Endothelial cell of umbilical vein (primary cell): ENCODE results near the gene IL3. TPM values are rescaled to one million over a fixed set of nuclear protein-coding genes. Genes with fewer than 3 reads are reported as not detected.

Experiments
- BruUV-seq: library from RNA; stranded (reverse); fragments of 400-500 nt; replicated peaks from 2 replicates; lab custom pipeline; 2021; lab: Mats Ljungman, UMichigan
- CTCF ChIA-PET: fragments of 300-600, 350-600 bp; sonication (Branson Sonifier 250); formaldehyde crosslinking; loops from one replicate; lab custom pipeline; 2021; ENCODE audit warnings: antibody characterized with exemption, inconsistent platforms; lab: Charles Lee
- POLR2A ChIA-PET: fragments of 300-600, 350-600 bp; sonication (Branson Sonifier 250); formaldehyde crosslinking; loops from one replicate; lab custom pipeline; 2021; ENCODE audit warnings: antibody characterized with exemption, inconsistent platforms; lab: Charles Lee
- DNase-seq: peaks from one replicate; pipeline ENCODE4 v3.0.0-alpha.2; 2011; ENCODE audit warnings: low read depth, low spot score
- FAIRE-seq: peaks from 2 replicates; lab custom pipeline; 2011; peaks lifted over from hg19 to GRCh38; lab: Jason Lieb, UNC
- H2AFZ ChIP-seq: 2 replicates; pipeline ENCODE4 v1.6.0; 2012; ENCODE audit warnings: low read depth, low read length, control low read depth, inconsistent platforms
- H3K27ac ChIP-seq: 2 replicates; pipeline ENCODE4 v1.5.1; 2011; ENCODE audit warnings: low read depth, mild to moderate bottlenecking, control low read depth, low read length, moderate library complexity; ENCODE audit not compliant: insufficient read depth
- H3K27me3 ChIP-seq, 2 experiments: 2 replicates each; pipeline versions ENCODE4 v1.6.0 to v1.6.1; 2011; ENCODE audit warnings: low read length in 2 of 2, mixed read lengths in 1 of 2; ENCODE audit not compliant: control insufficient read depth in 2 of 2, insufficient read depth in 2 of 2
- H3K36me3 ChIP-seq, 2 experiments: 2 replicates in 1 of 2; 3 replicates in 1 of 2; pipeline ENCODE4 v1.5.1; 2011; ENCODE audit warnings: low read length in 2 of 2, mild to moderate bottlenecking in 1 of 2, moderate library complexity in 1 of 2; ENCODE audit not compliant: control insufficient read depth in 2 of 2, insufficient read depth in 2 of 2; ENCODE audit errors: extremely low read depth in 1 of 2
- H3K4me1 ChIP-seq: 3 replicates; pipeline ENCODE4 v1.5.1; 2011; ENCODE audit warnings: mild to moderate bottlenecking, low read length; ENCODE audit not compliant: control insufficient read depth, insufficient read depth; ENCODE audit errors: extremely low read depth
- H3K4me2 ChIP-seq: 2 replicates; pipeline ENCODE4 v1.6.1; 2011; ENCODE audit warnings: low read length, control low read depth, mixed read lengths; ENCODE audit not compliant: insufficient read depth
- H3K4me3 ChIP-seq, 3 experiments: fragments of 200-600 bp in 1 of 3; sonication (generic), shearing (Covaris generic) in 1 of 3; replicated peaks in 1 of 3; 2 replicates each; pipeline ENCODE4 v1.5.1; 2011 to 2016; ENCODE audit warnings: control low read depth in 3 of 3, low read length in 3 of 3, mild to moderate bottlenecking in 2 of 3, inconsistent platforms in 1 of 3, low read depth in 1 of 3, moderate library complexity in 1 of 3; ENCODE audit not compliant: insufficient read depth in 1 of 3
- H3K79me2 ChIP-seq: 2 replicates; pipeline ENCODE4 v1.6.0; 2012; ENCODE audit warnings: low read length, inconsistent platforms; ENCODE audit not compliant: control insufficient read depth, insufficient read depth
- H3K9ac ChIP-seq: replicated peaks from 2 replicates; pipeline ENCODE3; 2011; ENCODE audit warnings: low read length, control low read depth; ENCODE audit not compliant: insufficient read depth; ENCODE audit errors: extremely low read depth
- H3K9me1 ChIP-seq: replicated peaks from 3 replicates; pipeline ENCODE4 v1.6.0; 2011; ENCODE audit warnings: mild to moderate bottlenecking, low read length; ENCODE audit not compliant: control insufficient read depth, insufficient read depth; ENCODE audit errors: extremely low read depth
- H3K9me3 ChIP-seq: replicated peaks from 2 replicates; pipeline ENCODE4 v1.5.1; 2012; ENCODE audit warnings: low read length, inconsistent platforms; ENCODE audit not compliant: control insufficient read depth, insufficient read depth
- H4K20me1 ChIP-seq: replicated peaks from 2 replicates; pipeline ENCODE3; 2011; ENCODE audit warnings: mild to moderate bottlenecking, low read length; ENCODE audit not compliant: control insufficient read depth, insufficient read depth; ENCODE audit errors: extremely low read depth
- EZH2 ChIP-seq: IDR thresholded peaks from 2 replicates; pipeline ENCODE4 v1.6.1; 2012; ENCODE audit warnings: borderline replicate concordance, low read depth, mild to moderate bottlenecking, moderate library complexity, low read length, inconsistent platforms; ENCODE audit not compliant: severe bottlenecking
- FOS ChIP-seq: IDR thresholded peaks from 2 replicates; pipeline ENCODE4 v1.6.1; 2011; ENCODE audit warnings: mild to moderate bottlenecking, low read length, moderate library complexity, borderline replicate concordance; ENCODE audit not compliant: insufficient read depth
- GATA2 ChIP-seq: IDR thresholded peaks from 2 replicates; pipeline ENCODE4 v1.7.0; 2011; ENCODE audit warnings: low read depth, mild to moderate bottlenecking, moderate library complexity, mixed read lengths, low read length; ENCODE audit not compliant: insufficient read length, insufficient read depth
- JUN ChIP-seq: IDR thresholded peaks from 2 replicates; pipeline ENCODE4 v1.6.1; 2011; ENCODE audit warnings: borderline replicate concordance, low read depth; ENCODE audit not compliant: insufficient read length, insufficient read depth
- MYC ChIP-seq: IDR thresholded peaks from one replicate; pipeline ENCODE4 v1.6.1; 2011; ENCODE audit warnings: mild to moderate bottlenecking, low read depth, low read length
- POLR2A ChIP-seq: IDR thresholded peaks from 2 replicates; pipeline ENCODE4 v1.6.1; 2012; ENCODE audit warnings: low read depth, mild to moderate bottlenecking, control low read depth, low read length
- POLR2AphosphoS5 ChIP-seq: IDR thresholded peaks from 2 replicates; pipeline ENCODE4 v1.6.1; 2012; ENCODE audit warnings: low read depth, mild to moderate bottlenecking, control low read depth, low read length, moderate library complexity; ENCODE audit not compliant: insufficient read depth
- dilution Hi-C: fragments of 300-500 bp; cut with MboI; formaldehyde crosslinking; loops from one replicate; pipeline ENCODE4 v1.15.0; 2019; ENCODE audit warnings: low sequenced_read_pairs; ENCODE audit not compliant: extremely low pct_ligation_motif_present
- intact Hi-C: fragments of 100-400 bp; cut with micrococcal nuclease; formaldehyde crosslinking; loops from one replicate; pipeline ENCODE4 v1.10.0; 2022
- polyA plus RNA-seq, 4 experiments: library from polyadenylated mRNA; depleted of rRNA in 3 of 4; stranded (reverse) in 3 of 4; unstranded in 1 of 4; fragments of >200 nt; gene quantifications; 2 replicates each; pipeline versions ENCODE4 v1.2.1 to v1.2.3, GENCODE V29; 2011 to 2012; ENCODE audit warnings: missing spikeins in 1 of 4
- total RNA-seq: library from RNA; stranded (reverse); gene quantifications from 2 replicates; pipeline ENCODE4 v1.2.3, GENCODE V29; 2021
- TF ChIP-seq, protein P1 (sequence below): IDR thresholded peaks from 2 replicates; pipeline ENCODE4 v1.6.1; 2011; ENCODE audit not compliant: insufficient read depth, insufficient read length
- TF ChIP-seq, protein P2 (sequence below), 2 donors: IDR thresholded peaks; 1 replicate in 1 of 2; 2 replicates in 1 of 2; pipeline ENCODE4 v1.5.1; 2011; ENCODE audit warnings: low read length in 2 of 2, mild to moderate bottlenecking in 2 of 2, moderate library complexity in 2 of 2, control low read depth in 1 of 2, inconsistent platforms in 1 of 2, low read depth in 1 of 2; ENCODE audit not compliant: insufficient read depth in 1 of 2; ENCODE audit errors: extremely low read depth in 1 of 2

Gene IL3
- total and polyA plus RNA-seq, 2 donors (not counting 3 experiments of a cell fraction or from before 2014, with no cell fraction given) = not detected

DNA sequence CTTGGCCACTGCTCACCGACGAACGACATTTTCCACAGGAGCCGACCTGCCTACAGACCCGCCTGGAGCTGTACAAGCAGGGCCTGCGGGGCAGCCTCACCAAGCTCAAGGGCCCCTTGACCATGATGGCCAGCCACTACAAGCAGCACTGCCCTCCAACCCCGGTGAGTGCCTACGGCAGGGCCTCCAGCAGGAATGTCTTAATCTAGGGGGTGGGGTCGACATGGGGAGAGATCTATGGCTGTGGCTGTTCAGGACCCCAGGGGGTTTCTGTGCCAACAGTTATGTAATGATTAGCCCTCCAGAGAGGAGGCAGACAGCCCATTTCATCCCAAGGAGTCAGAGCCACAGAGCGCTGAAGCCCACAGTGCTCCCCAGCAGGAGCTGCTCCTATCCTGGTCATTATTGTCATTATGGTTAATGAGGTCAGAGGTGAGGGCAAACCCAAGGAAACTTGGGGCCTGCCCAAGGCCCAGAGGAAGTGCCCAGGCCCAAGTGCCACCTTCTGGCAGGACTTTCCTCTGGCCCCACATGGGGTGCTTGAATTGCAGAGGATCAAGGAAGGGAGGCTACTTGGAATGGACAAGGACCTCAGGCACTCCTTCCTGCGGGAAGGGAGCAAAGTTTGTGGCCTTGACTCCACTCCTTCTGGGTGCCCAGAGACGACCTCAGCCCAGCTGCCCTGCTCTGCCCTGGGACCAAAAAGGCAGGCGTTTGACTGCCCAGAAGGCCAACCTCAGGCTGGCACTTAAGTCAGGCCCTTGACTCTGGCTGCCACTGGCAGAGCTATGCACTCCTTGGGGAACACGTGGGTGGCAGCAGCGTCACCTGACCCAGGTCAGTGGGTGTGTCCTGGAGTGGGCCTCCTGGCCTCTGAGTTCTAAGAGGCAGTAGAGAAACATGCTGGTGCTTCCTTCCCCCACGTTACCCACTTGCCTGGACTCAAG is 14.6 kb downstream of the IL3 start:
- no peaks in the 10 kb centered on the region for H3K27me3 ChIP-seq
- intact Hi-C loops = no loop called here
- H3K4me1 ChIP-seq = peaks cover 25% of the 10 kb centered on the region
- no peaks in the 10 kb centered on the region for H4K20me1 ChIP-seq
- no peaks in the 10 kb centered on the region for H3K9me1 ChIP-seq
- ChIA-PET POLR2A (no interaction called here), CTCF (interaction anchor here (1.8 to 3.0 kb wide), 3 partner anchors 11 to 59 kb away, joined by 10 to 19 read pairs (median 12); no protein-coding TSS in a partner anchor)
- no peaks in the 10 kb centered on the region for H3K36me3 ChIP-seq
- no TSS peak for BruUV-seq
- H2AFZ ChIP-seq = no peak overlapping the region
- no peak overlapping the region for H3K4me3 ChIP-seq
- H3K9ac ChIP-seq = no peak overlapping the region
- FAIRE-seq = no peak
- H3K27ac ChIP-seq = no peak overlapping the region
- H3K9me3 ChIP-seq = no peaks in the 10 kb centered on the region
- dilution Hi-C loops = no loop called here
- H3K79me2 ChIP-seq = no peaks in the 10 kb centered on the region
- no peak overlapping the region for H3K4me2 ChIP-seq
- no peak for DNase-seq
- TF ChIP-seq FOS = no peak
- TF ChIP-seq POLR2AphosphoS5 = no peak
- TF ChIP-seq, protein P1, sequence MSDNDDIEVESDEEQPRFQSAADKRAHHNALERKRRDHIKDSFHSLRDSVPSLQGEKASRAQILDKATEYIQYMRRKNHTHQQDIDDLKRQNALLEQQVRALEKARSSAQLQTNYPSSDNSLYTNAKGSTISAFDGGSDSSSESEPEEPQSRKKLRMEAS = no peak
- no peak for TF ChIP-seq EZH2
- TF ChIP-seq MYC = no peak
- no peak for TF ChIP-seq POLR2A
- TF ChIP-seq, protein P2, sequence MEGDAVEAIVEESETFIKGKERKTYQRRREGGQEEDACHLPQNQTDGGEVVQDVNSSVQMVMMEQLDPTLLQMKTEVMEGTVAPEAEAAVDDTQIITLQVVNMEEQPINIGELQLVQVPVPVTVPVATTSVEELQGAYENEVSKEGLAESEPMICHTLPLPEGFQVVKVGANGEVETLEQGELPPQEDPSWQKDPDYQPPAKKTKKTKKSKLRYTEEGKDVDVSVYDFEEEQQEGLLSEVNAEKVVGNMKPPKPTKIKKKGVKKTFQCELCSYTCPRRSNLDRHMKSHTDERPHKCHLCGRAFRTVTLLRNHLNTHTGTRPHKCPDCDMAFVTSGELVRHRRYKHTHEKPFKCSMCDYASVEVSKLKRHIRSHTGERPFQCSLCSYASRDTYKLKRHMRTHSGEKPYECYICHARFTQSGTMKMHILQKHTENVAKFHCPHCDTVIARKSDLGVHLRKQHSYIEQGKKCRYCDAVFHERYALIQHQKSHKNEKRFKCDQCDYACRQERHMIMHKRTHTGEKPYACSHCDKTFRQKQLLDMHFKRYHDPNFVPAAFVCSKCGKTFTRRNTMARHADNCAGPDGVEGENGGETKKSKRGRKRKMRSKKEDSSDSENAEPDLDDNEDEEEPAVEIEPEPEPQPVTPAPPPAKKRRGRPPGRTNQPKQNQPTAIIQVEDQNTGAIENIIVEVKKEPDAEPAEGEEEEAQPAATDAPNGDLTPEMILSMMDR (IDR thresholded peaks at IDR 0.05; ENCODE audit: extremely low read depth in 1 of 2, insufficient read depth in 1 of 2, low read depth in 1 of 2, low read length in 2 of 2) = no peak
- TF ChIP-seq JUN = no peak
- no peak for TF ChIP-seq GATA2
